ENCODE results near the gene PLAAT2. TPM values are rescaled to one million over a fixed set of nuclear protein-coding genes. Genes with fewer than 3 reads are reported as not detected.

PLAAT2 gene
- total and polyA plus RNA-seq, 2 donors (not counting 1 experiment from before 2014, with no cell fraction given) = 4.0 TPM; not detected in 1

GRCh38 chr11:63589000-63589399, 25.8 kb upstream of the PLAAT2 start:
- Histone ChIP-seq H3K4me3 (ENCODE audit: control extremely low read depth in 1 of 5, extremely low read depth in 1 of 5, insufficient read depth in 1 of 5, low read depth in 2 of 5, low read length in 4 of 5) (no peak overlapping the region), H3K4me1 (ENCODE audit: control insufficient read depth in 2 of 2, insufficient read depth in 2 of 2, low read length in 2 of 2) (no peaks in the 10 kb centered on the region), H3K27ac (ENCODE audit: low read length in 2 of 2) (no peak overlapping the region), H3K79me2 (ENCODE audit: control insufficient read depth, insufficient read depth, low read length) (no peaks in the 10 kb centered on the region), H3K4me2 (replicated peaks; ENCODE audit: low read depth, low read length, poor library complexity, severe bottlenecking) (no peak overlapping the region), H4K20me1 (ENCODE audit: control insufficient read depth, insufficient read depth, low read length, poor library complexity, severe bottlenecking) (no peaks in the 10 kb centered on the region), H2AFZ (ENCODE audit: insufficient read depth, low read depth, low read length, poor library complexity, severe bottlenecking) (no peak overlapping the region), H3K36me3 (replicated peaks in 1 of 2; ENCODE audit: control extremely low read depth in 1 of 2, control insufficient read depth in 1 of 2, extremely low read depth in 1 of 2, insufficient read depth in 2 of 2, low read length in 1 of 2) (no peaks in the 10 kb centered on the region), H3K27me3 (replicated peaks in 1 of 4; ENCODE audit: control extremely low read depth in 1 of 4, control insufficient read depth in 3 of 4, insufficient read depth in 4 of 4, low read length in 3 of 4) (peaks cover 0 to 4% (median 0%) of the 10 kb centered on the region in 4 experiments), H3K9me3 (ENCODE audit: control extremely low read depth in 1 of 3, control insufficient read depth in 2 of 3, insufficient read depth in 1 of 3, low read length in 2 of 3) (peaks cover 0 to 3% (median 0%) of the 10 kb centered on the region in 3 donors), H3K9ac (ENCODE audit: low read length) (no peak overlapping the region)
- Mint-ChIP-seq H3K27ac (no peak overlapping the region), H3K27me3 (peaks cover 15% of the 10 kb centered on the region), H3K9me3 (ENCODE audit: insufficient read depth) (peaks cover 2% of the 10 kb centered on the region), H3K4me3 (no peak overlapping the region), H3K4me1 (no peaks in the 10 kb centered on the region)
- POLR2A ChIA-PET = no interaction called here
- DNase-seq = no peak
- CTCF ChIA-PET = interaction anchor here (0.6 to 0.7 kb wide), 4 partner anchors 19 to 191 kb away, joined by 3 to 4 read pairs (median 3); partner anchors contain the start of gene RTN3
- WGBS (ENCODE audit: insufficient coverage) = no CpG with 5 or more reads among the region's 3 CpGs
- TF ChIP-seq CTCF (IDR thresholded peaks at IDR 0.05) = no peak
- no peak for TF ChIP-seq EZH2 (IDR thresholded peaks at IDR 0.05; ENCODE audit: borderline replicate concordance, insufficient read depth, low read depth, low read length, poor library complexity, severe bottlenecking)
- no peak for ATAC-seq (ENCODE audit: low read depth)
- intact Hi-C loops (cut with micrococcal nuclease) = no loop called here

- Histone ChIP-seq H3K79me2 (ENCODE audit: control insufficient read depth, insufficient read depth, low read length) (no peaks in the 10 kb centered on the region), H3K36me3 (replicated peaks in 1 of 2; ENCODE audit: control extremely low read depth in 1 of 2, control insufficient read depth in 1 of 2, extremely low read depth in 1 of 2, insufficient read depth in 2 of 2, low read length in 1 of 2) (no peaks in the 10 kb centered on the region), H3K9me3 (ENCODE audit: control extremely low read depth in 1 of 3, control insufficient read depth in 2 of 3, insufficient read depth in 1 of 3, low read length in 2 of 3) (peaks cover 0 to 4% (median 3%) of the 10 kb centered on the region in 3 donors), H2AFZ (ENCODE audit: insufficient read depth, low read depth, low read length, poor library complexity, severe bottlenecking) (no peak overlapping the region), H4K20me1 (ENCODE audit: control insufficient read depth, insufficient read depth, low read length, poor library complexity, severe bottlenecking) (no peaks in the 10 kb centered on the region), H3K27ac (ENCODE audit: low read length in 2 of 2) (no peak overlapping the region), H3K9ac (ENCODE audit: low read length) (no peak overlapping the region), H3K4me2 (replicated peaks; ENCODE audit: low read depth, low read length, poor library complexity, severe bottlenecking) (no peak overlapping the region), H3K4me3 (ENCODE audit: control extremely low read depth in 1 of 5, extremely low read depth in 1 of 5, insufficient read depth in 1 of 5, low read depth in 2 of 5, low read length in 4 of 5) (no peak overlapping the region), H3K27me3 (replicated peaks in 1 of 4; ENCODE audit: control extremely low read depth in 1 of 4, control insufficient read depth in 3 of 4, insufficient read depth in 4 of 4, low read length in 3 of 4) (peaks cover 0 to 4% (median 0%) of the 10 kb centered on the region in 4 experiments), H3K4me1 (ENCODE audit: control insufficient read depth in 2 of 2, insufficient read depth in 2 of 2, low read length in 2 of 2) (no peaks in the 10 kb centered on the region)
- ChIA-PET CTCF (no interaction called here), POLR2A (no interaction called here)
- WGBS (ENCODE audit: insufficient coverage) = 100% methylated on average over 2 of the region's 6 CpGs
- Mint-ChIP-seq H3K27ac (no peak overlapping the region), H3K9me3 (ENCODE audit: insufficient read depth) (peaks cover 5% of the 10 kb centered on the region), H3K27me3 (peaks cover 15% of the 10 kb centered on the region), H3K4me1 (peaks cover 2% of the 10 kb centered on the region), H3K4me3 (no peak overlapping the region)
- TF ChIP-seq CTCF (IDR thresholded peaks at IDR 0.05) (no peak), EZH2 (IDR thresholded peaks at IDR 0.05; ENCODE audit: borderline replicate concordance, insufficient read depth, low read depth, low read length, poor library complexity, severe bottlenecking) (no peak)
- intact Hi-C loops (cut with micrococcal nuclease) = no loop called here
- no peak for ATAC-seq (ENCODE audit: low read depth)
- DNase-seq = no peak
These were observed 23.4 kb upstream of the PLAAT2 start for GRCh38 chr11:63586451-63587166.
